ENCODE results near the gene EXOC3. TPM values are rescaled to one million over a fixed set of nuclear protein-coding genes. Genes with fewer than 3 reads are reported as not detected.

EXOC3 gene
- total RNA-seq, 1 donor from 2014 or later = 55.4 TPM

GRCh38 chr5:403995-404394 lies 39.0 kb upstream of the EXOC3 start:
- no peak overlapping the region for H3K27ac Mint-ChIP-seq (ENCODE audit: unreplicated experiment)

GRCh38 chr5:404666-405241 lies 38.2 kb upstream of the EXOC3 start:
- peaks cover 4% of the 10 kb centered on the region for H3K27me3 Mint-ChIP-seq (ENCODE audit: unreplicated experiment)

More at GRCh38 chr5:403995-404394, 39.0 kb upstream of the EXOC3 start:
- Mint-ChIP-seq H3K4me3 (ENCODE audit: unreplicated experiment) (no peak overlapping the region), H3K36me3 (ENCODE audit: unreplicated experiment) (peaks cover 12% of the 10 kb centered on the region), H3K4me1 (ENCODE audit: low read depth, unreplicated experiment) (peaks cover 6% of the 10 kb centered on the region), H3K27me3 (ENCODE audit: unreplicated experiment) (peaks cover 4% of the 10 kb centered on the region), H3K9me3 (ENCODE audit: unreplicated experiment) (peaks cover 2% of the 10 kb centered on the region)
- TF ChIP-seq CTCF (IDR thresholded peaks at IDR 0.05; ENCODE audit: partially characterized antibody, unreplicated experiment) = no peak
- no peak for DNase-seq

GRCh38 chr5:405421-405820 lies 37.6 kb upstream of the EXOC3 start:
- H3K9me3 Mint-ChIP-seq (ENCODE audit: unreplicated experiment) = peaks cover 2% of the 10 kb centered on the region
- H3K4me1 Mint-ChIP-seq (ENCODE audit: low read depth, unreplicated experiment) = peaks cover under 1% of the 10 kb centered on the region
- no peak for DNase-seq
- no peak overlapping the region for H3K4me3 Mint-ChIP-seq (ENCODE audit: unreplicated experiment)
- peaks cover 12% of the 10 kb centered on the region for H3K36me3 Mint-ChIP-seq (ENCODE audit: unreplicated experiment)
- TF ChIP-seq CTCF (IDR thresholded peaks at IDR 0.05; ENCODE audit: partially characterized antibody, unreplicated experiment) = no peak
- H3K27ac Mint-ChIP-seq (ENCODE audit: unreplicated experiment) = no peak overlapping the region
- peaks cover 4% of the 10 kb centered on the region for H3K27me3 Mint-ChIP-seq (ENCODE audit: unreplicated experiment)

More at GRCh38 chr5:404666-405241, 38.2 kb upstream of the EXOC3 start:
- Mint-ChIP-seq H3K4me1 (ENCODE audit: low read depth, unreplicated experiment) (peaks cover 6% of the 10 kb centered on the region), H3K36me3 (ENCODE audit: unreplicated experiment) (peaks cover 12% of the 10 kb centered on the region), H3K27ac (ENCODE audit: unreplicated experiment) (no peak overlapping the region), H3K9me3 (ENCODE audit: unreplicated experiment) (peaks cover 2% of the 10 kb centered on the region), H3K4me3 (ENCODE audit: unreplicated experiment) (no peak overlapping the region)
- no peak for TF ChIP-seq CTCF (IDR thresholded peaks at IDR 0.05; ENCODE audit: partially characterized antibody, unreplicated experiment)
- no peak for DNase-seq

- no peaks in the 10 kb centered on the region for H3K4me1 Mint-ChIP-seq (ENCODE audit: low read depth, unreplicated experiment)
- DNase-seq = no peak
Observed at GRCh38 chr5:406041-406440, 36.9 kb upstream of the EXOC3 start.

More at GRCh38 chr5:406041-406440, 36.9 kb upstream of the EXOC3 start:
- Mint-ChIP-seq H3K36me3 (ENCODE audit: unreplicated experiment) (peaks cover 12% of the 10 kb centered on the region), H3K27ac (ENCODE audit: unreplicated experiment) (no peak overlapping the region), H3K9me3 (ENCODE audit: unreplicated experiment) (peaks cover 4% of the 10 kb centered on the region), H3K4me3 (ENCODE audit: unreplicated experiment) (no peak overlapping the region), H3K27me3 (ENCODE audit: unreplicated experiment) (peaks cover 4% of the 10 kb centered on the region)
- no peak for TF ChIP-seq CTCF (IDR thresholded peaks at IDR 0.05; ENCODE audit: partially characterized antibody, unreplicated experiment)
